Measurements from ENCODE around the gene ALDOA.
A peak's percentile ranks its signal among the peaks of the same experiment; 100 is the strongest.

The ALDOA gene

GRCh38 chr16:30027588-30028437 is 37.7 kb upstream of the ALDOA start:
- TF ChIP-seq REST (IDR thresholded peaks at IDR 0.05; ENCODE audit: insufficient replicate concordance, low read depth) = no peak
- no peak for TF ChIP-seq SPI1 (IDR thresholded peaks at IDR 0.05; ENCODE audit: borderline replicate concordance, low read depth)
- TF ChIP-seq POLR2AphosphoS5 (IDR thresholded peaks at IDR 0.05; ENCODE audit: low read depth) = no peak
- no peak for TF ChIP-seq CTCF (IDR thresholded peaks at IDR 0.05; ENCODE audit: insufficient read depth, low read length)
- no peak for TF ChIP-seq GABPA (IDR thresholded peaks at IDR 0.05; ENCODE audit: low read depth)
- Histone ChIP-seq H3K27me3 (ENCODE audit: insufficient read depth, poor library complexity, severe bottlenecking) (peaks cover 60% of the 10 kb centered on the region), H3K27ac (replicated peaks) (no peak overlapping the region), H3K4me3 (replicated peaks; ENCODE audit: insufficient read depth, low read length) (no peak overlapping the region)
- no peak for DNase-seq (ENCODE audit: low read depth in 1 of 2, low spot score in 1 of 2)

DNA sequence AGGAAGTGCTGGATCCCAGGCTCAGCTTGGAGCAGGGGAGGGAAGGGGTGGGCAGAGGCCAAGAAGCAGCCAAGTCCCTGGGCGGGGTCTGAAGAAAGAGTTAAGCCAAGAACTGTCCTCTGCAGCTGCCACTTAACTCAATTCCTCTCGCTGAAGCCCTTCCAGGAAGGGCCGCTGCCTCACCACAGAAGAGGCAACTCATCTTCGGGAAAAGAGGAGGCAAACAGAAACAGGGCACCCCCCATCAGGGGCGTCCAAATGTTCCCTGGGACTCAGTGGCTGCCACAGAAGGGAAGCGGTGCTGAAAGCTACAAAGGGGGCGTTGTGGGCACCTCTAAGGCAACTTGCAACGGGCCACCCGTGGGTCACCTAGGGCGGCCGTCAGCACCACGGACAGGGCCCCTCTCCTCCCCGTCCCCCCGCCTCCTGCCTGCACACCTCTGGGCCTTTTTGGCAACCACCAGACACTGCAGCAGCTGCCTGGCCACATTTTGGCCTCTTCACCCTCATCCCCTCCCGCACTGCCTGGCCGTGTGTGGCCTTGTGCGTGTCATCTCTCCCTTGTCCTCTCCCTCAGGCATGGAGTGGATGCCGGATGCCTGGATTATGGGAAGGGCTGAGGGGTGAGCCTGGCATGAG is 37.0 kb upstream of the ALDOA start:
- Histone ChIP-seq H3K27ac (replicated peaks) (no peak overlapping the region), H3K27me3 (ENCODE audit: insufficient read depth, poor library complexity, severe bottlenecking) (peaks cover 62% of the 10 kb centered on the region), H3K4me3 (replicated peaks; ENCODE audit: insufficient read depth, low read length) (no peak overlapping the region)
- peak in 1 of 2 experiments; percentile 46 for DNase-seq (ENCODE audit: low read depth in 1 of 2, low spot score in 1 of 2)
- no peak for TF ChIP-seq GABPA (IDR thresholded peaks at IDR 0.05; ENCODE audit: low read depth)
- TF ChIP-seq CTCF (IDR thresholded peaks at IDR 0.05; ENCODE audit: insufficient read depth, low read length) = no peak
- peak; percentile 95 for TF ChIP-seq REST (IDR thresholded peaks at IDR 0.05; ENCODE audit: insufficient replicate concordance, low read depth)

DNA sequence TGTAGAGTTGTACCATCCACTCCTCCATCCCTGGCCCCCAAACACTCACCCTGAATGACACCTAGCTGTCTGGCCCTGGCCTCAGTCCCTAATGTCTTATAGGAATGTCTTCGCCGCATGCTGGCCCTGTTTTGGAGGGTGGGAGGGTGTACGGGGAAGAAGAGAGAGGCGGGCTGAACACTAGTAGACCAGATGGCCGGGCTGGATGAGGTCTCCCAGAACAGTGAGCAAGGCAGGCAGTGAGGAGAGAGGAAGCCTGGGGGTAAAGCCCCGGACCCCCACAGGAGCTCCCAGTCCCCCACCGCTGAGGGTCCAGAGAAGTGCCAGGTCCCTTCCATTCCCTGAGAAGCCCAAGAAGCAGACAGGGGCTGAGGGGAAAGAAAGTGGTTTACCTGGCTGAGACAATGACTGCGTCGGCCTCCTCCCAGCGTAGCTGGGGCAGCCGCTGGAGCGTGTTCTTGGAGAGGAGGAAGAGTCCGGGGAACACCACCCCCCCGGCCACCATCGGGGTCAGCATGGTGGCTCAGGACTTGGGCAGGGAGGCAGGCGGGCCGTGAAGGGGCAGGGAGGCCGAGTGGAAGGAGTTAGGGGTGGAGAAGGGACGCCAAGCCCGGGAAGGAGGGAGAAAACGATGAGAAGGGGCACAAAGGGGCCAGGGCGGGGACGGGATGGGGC is 35.4 kb upstream of the ALDOA start:
- Histone ChIP-seq H3K27me3 (ENCODE audit: insufficient read depth, poor library complexity, severe bottlenecking) (peaks cover 54% of the 10 kb centered on the region), H3K4me3 (replicated peaks; ENCODE audit: insufficient read depth, low read length) (no peak overlapping the region), H3K27ac (replicated peaks) (no peak overlapping the region)
- DNase-seq (ENCODE audit: low read depth in 1 of 2, low spot score in 1 of 2) = no peak
- TF ChIP-seq GABPA (IDR thresholded peaks at IDR 0.05; ENCODE audit: low read depth) = no peak
- TF ChIP-seq REST (IDR thresholded peaks at IDR 0.05; ENCODE audit: insufficient replicate concordance, low read depth) = no peak
- TF ChIP-seq SPI1 (IDR thresholded peaks at IDR 0.05; ENCODE audit: borderline replicate concordance, low read depth) = no peak
- TF ChIP-seq POLR2AphosphoS5 (IDR thresholded peaks at IDR 0.05; ENCODE audit: low read depth) = no peak
- TF ChIP-seq CTCF (IDR thresholded peaks at IDR 0.05; ENCODE audit: insufficient read depth, low read length) = no peak
